ENCODE data around the gene CRTAP.
A peak's percentile ranks its signal among the peaks of the same experiment; 100 is the strongest.

Gene CRTAP

GRCh38 chr3:33139996-33140395, 26.2 kb downstream of the CRTAP start:
- TF ChIP-seq, protein P1, sequence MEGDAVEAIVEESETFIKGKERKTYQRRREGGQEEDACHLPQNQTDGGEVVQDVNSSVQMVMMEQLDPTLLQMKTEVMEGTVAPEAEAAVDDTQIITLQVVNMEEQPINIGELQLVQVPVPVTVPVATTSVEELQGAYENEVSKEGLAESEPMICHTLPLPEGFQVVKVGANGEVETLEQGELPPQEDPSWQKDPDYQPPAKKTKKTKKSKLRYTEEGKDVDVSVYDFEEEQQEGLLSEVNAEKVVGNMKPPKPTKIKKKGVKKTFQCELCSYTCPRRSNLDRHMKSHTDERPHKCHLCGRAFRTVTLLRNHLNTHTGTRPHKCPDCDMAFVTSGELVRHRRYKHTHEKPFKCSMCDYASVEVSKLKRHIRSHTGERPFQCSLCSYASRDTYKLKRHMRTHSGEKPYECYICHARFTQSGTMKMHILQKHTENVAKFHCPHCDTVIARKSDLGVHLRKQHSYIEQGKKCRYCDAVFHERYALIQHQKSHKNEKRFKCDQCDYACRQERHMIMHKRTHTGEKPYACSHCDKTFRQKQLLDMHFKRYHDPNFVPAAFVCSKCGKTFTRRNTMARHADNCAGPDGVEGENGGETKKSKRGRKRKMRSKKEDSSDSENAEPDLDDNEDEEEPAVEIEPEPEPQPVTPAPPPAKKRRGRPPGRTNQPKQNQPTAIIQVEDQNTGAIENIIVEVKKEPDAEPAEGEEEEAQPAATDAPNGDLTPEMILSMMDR (IDR thresholded peaks at IDR 0.05; ENCODE audit: low read length, missing control alignments) = no peak
- H3K4me3 ChIP-seq (replicated peaks; ENCODE audit: low read depth, low read length) = no peak overlapping the region
- DNase-seq (ENCODE audit: low read depth) = peak; percentile 44

GRCh38 chr3:33141006-33141405, 27.2 kb downstream of the CRTAP start:
- no peak for DNase-seq (ENCODE audit: low read depth)
- H3K4me3 ChIP-seq (replicated peaks; ENCODE audit: low read depth, low read length) = no peak overlapping the region
- TF ChIP-seq, protein P1 (IDR thresholded peaks at IDR 0.05; ENCODE audit: low read length, missing control alignments) = no peak

DNA sequence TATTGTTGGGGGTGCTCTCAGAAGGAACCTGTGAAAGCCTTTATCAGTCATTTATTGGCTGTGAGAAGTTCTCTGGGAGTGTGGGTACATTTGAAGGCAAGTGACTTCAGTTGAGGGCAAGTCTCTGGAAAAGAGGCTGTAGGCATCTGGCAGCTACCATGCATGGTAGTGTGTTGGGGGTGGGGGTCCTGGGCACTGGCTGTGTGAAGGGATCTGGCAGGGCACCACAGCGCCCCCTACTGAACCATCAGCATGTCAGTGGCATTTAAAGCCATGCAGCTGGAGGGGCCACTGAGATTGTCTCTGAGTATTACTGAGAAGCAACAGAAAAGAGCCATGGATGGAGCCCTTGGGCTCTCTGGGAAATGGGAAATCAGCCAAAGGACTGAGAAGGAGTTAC, 30.6 kb downstream of the CRTAP start:
- DNase-seq (ENCODE audit: low read depth) = no peak
- TF ChIP-seq, protein P1 (IDR thresholded peaks at IDR 0.05; ENCODE audit: low read length, missing control alignments) = peak; percentile 23
- no peak overlapping the region for H3K4me3 ChIP-seq (replicated peaks; ENCODE audit: low read depth, low read length)

DNA sequence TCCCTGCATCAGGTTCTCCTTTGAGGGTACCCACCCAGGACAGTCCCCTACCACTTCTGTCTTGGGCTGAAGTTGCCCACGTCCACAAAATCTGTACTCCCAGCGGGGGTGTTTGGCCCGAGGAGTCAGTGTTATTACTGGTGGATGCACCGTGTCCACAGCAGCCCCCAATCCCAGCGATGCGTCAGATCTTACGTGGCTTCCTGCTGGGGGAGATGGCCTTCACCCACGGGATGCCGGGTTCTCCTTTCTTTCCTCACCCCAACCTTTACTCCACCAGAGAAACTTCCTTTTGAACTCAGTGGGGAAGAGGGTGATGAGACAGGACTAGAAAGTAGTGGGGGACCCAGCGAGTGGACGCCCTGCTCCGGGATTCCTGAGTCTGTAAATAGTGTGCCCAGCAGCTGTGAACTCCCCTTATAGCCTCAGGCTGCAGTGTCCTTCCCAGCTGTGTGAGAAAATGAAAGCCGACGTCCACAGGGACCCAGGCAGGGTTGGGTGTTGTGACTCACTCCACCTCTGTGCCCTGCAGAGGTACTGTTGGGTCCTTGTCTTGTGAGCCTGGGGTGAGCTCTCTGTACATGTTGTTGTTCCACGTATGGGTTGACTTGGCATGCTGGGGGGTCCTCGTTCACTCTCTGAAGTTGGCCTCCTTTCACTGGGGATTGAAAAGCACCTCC, 31.5 kb downstream of the CRTAP start:
- no peak overlapping the region for H3K4me3 ChIP-seq (replicated peaks; ENCODE audit: low read depth, low read length)
- no peak for DNase-seq (ENCODE audit: low read depth)
- TF ChIP-seq, protein P1 (IDR thresholded peaks at IDR 0.05; ENCODE audit: low read length, missing control alignments) = no peak

DNA sequence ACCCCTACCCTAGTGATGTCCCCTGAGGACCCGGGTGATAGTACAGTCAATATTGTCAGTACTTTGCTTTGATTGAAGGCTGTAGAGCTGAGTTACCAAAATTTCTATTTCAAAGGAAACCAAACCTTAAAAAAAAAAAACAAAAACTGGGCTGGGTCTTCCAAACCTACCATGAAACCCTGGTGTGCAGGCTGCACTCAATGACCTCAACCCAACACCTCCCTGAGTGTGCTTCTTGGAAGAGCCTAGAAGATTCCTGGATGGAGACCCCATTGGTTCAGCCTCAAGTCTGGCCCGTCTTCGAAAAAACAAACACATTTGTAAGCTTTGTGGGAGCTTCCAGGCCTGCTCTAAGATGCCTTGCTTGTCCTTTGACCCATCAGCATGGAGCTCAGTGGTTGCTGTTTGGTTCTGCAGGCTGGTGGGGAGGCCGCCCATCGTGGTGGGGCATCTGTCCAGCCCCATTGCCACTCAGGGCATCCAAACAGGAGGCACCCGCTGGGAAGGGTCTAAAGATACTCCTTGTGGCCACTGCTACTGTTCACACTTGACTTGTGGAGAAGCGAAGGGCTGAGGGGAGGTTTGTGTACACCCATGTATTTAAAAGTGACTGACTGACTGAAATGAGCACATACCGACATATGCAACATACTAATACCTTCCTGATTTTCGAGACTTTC, 32.2 kb downstream of the CRTAP start:
- no peak overlapping the region for H3K4me3 ChIP-seq (replicated peaks; ENCODE audit: low read depth, low read length)
- DNase-seq (ENCODE audit: low read depth) = no peak
- TF ChIP-seq, protein P1 (IDR thresholded peaks at IDR 0.05; ENCODE audit: low read length, missing control alignments) = no peak

- TF ChIP-seq, protein P1 (IDR thresholded peaks at IDR 0.05; ENCODE audit: low read length, missing control alignments) = no peak
- H3K4me3 ChIP-seq (replicated peaks; ENCODE audit: low read depth, low read length) = no peak overlapping the region
- peak; percentile 49 for DNase-seq (ENCODE audit: low read depth)
Measured at GRCh38 chr3:33146791-33147445, 33.1 kb downstream of the CRTAP start.
